Sigmoid colon (tissue), 7 donors: ENCODE results near the gene ZBTB7A. TPM values are rescaled to one million over a fixed set of nuclear protein-coding genes. Genes with fewer than 3 reads are reported as not detected.

ENCODE experiments used
- DNase-seq: peaks from one replicate; pipeline ENCODE4 v3.0.0-alpha.2; 2019
- H3K27ac ChIP-seq, 4 donors: fragments of 200-600 bp; sonication (generic); one replicate each; pipeline ENCODE4 v1.5.1; 2016 to 2019; ENCODE audit warnings: mild to moderate bottlenecking in 1 of 4
- H3K27me3 ChIP-seq, 3 donors: fragments of 200-600 bp; sonication (generic); one replicate each; pipeline ENCODE4 v1.5.1; 2019; ENCODE audit warnings: mild to moderate bottlenecking in 1 of 3
- H3K36me3 ChIP-seq, 4 donors: fragments of 200-600 bp; sonication (generic); one replicate each; pipeline ENCODE4 v1.5.1; 2016 to 2019
- H3K4me1 ChIP-seq, 4 donors: fragments of 200-600 bp; sonication (generic); one replicate each; pipeline ENCODE4 v1.5.1; 2017 to 2019
- H3K4me3 ChIP-seq, 4 donors: fragments of 200-600 bp; sonication (generic); one replicate each; pipeline ENCODE4 v1.5.1; 2017 to 2019; ENCODE audit warnings: mild to moderate bottlenecking in 2 of 4, moderate library complexity in 1 of 4
- H3K9me3 ChIP-seq, 4 donors: fragments of 200-600 bp in 3 of 4; sonication (generic) in 3 of 4; one replicate each; pipeline versions ENCODE4 v1.5.1 to v1.6.1; 2013 to 2019
- EP300 ChIP-seq, 4 donors: sonication (generic); formaldehyde crosslinking; IDR thresholded peaks; one replicate each; pipeline ENCODE4 v1.6.1; 2017; ENCODE audit warnings: antibody characterized with exemption in 4 of 4
- POLR2A ChIP-seq, 2 donors: fragments of 450-650 bp; IDR thresholded peaks; one replicate each; pipeline ENCODE4 v1.6.1; 2016; ENCODE audit warnings: antibody characterized with exemption in 2 of 2, mild to moderate bottlenecking in 2 of 2, moderate library complexity in 2 of 2
- POLR2AphosphoS5 ChIP-seq, 4 donors: sonication (generic); formaldehyde crosslinking; IDR thresholded peaks; one replicate each; pipeline ENCODE4 v1.6.1; 2017; ENCODE audit warnings: antibody characterized with exemption in 4 of 4
- whole genome bisulfite sequencing, 2 donors: extraction: QIAGEN DNeasy Blood & Tissue Kit; methylation state at CpG; one replicate each; pipeline ENCODE4 v1.1.7; 2013; 5-methylcytosine and 5-hydroxymethylcytosine counted together
- intact Hi-C: fragments of 100-400 bp; cut with DNase I; formaldehyde crosslinking; loops from one replicate; pipeline ENCODE4 v1.15.1; 2023
- polyA plus RNA-seq, 3 donors: library from polyadenylated mRNA; stranded (reverse); fragments of 200-250 nt; gene quantifications; one replicate each; pipeline ENCODE4 v1.2.3, GENCODE V29; 2013
- total RNA-seq, 4 donors: library from RNA; depleted of rRNA; stranded (reverse); fragments of >200 nt; gene quantifications; one replicate each; pipeline ENCODE4 v1.1.0, GENCODE V29; 2016
- TF ChIP-seq, protein P1 (sequence below), 4 experiments: fragments of 450-650 bp in 3 of 4; fragments of 200-600 bp in 1 of 4; IDR thresholded peaks; one replicate each; pipeline ENCODE4 v1.5.1; 2016 to 2019; ENCODE audit warnings: antibody characterized with exemption in 4 of 4, mild to moderate bottlenecking in 3 of 4, moderate library complexity in 2 of 4
- donor health status: healthy with polysubstance abuse.
- donor health status: Bipolar disorder and iron deficiency.
- donor health status: healthy.

ZBTB7A gene
- total and polyA plus RNA-seq, 7 donors, result 22.8 to 53.2 (median 38.2) TPM

DNA sequence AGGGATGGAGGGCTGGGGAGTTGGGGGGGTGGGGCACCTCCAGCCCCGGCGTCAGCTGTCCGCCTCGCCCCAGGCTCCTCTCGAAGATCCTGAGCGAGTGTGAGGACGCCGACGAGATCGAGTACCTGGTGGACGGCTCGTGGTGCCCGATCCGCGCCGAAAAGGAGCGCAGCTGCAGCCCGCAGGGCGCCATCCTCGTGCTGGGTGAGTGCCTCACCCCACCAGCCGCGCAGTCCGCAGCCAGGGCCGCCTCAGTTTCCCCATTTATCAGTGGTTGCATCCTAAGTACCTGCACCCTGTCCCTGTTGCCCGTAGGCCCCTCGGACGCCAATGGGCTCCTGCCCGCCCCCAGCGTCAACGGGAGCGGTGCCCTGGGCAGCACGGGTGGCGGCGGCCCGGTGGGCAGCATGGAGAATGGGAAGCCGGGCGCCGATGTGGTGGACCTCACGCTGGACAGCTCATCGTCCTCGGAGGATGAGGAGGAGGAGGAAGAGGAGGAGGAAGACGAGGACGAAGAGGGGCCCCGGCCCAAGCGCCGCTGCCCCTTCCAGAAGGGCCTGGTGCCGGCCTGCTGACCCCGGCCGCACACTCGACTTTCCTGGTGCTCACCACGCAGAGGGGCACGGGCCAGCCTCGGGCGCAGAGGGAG lies 29.3 kb downstream of the ZBTB7A start:
- no peaks in the 10 kb centered on the region for H3K27me3 ChIP-seq
- H3K36me3 ChIP-seq, result peaks cover 20 to 71% (median 39%) of the 10 kb centered on the region in 4 donors
- DNase-seq, result no peak
- no peak overlapping the region for H3K27ac ChIP-seq
- WGBS, 2 donors, result 94 to 95% methylated on average over 54 of the region's 54 CpGs
- no peak overlapping the region for H3K4me3 ChIP-seq
- intact Hi-C loops, result no loop called here
- TF ChIP-seq, protein P1, sequence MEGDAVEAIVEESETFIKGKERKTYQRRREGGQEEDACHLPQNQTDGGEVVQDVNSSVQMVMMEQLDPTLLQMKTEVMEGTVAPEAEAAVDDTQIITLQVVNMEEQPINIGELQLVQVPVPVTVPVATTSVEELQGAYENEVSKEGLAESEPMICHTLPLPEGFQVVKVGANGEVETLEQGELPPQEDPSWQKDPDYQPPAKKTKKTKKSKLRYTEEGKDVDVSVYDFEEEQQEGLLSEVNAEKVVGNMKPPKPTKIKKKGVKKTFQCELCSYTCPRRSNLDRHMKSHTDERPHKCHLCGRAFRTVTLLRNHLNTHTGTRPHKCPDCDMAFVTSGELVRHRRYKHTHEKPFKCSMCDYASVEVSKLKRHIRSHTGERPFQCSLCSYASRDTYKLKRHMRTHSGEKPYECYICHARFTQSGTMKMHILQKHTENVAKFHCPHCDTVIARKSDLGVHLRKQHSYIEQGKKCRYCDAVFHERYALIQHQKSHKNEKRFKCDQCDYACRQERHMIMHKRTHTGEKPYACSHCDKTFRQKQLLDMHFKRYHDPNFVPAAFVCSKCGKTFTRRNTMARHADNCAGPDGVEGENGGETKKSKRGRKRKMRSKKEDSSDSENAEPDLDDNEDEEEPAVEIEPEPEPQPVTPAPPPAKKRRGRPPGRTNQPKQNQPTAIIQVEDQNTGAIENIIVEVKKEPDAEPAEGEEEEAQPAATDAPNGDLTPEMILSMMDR (IDR thresholded peaks at IDR 0.05), result no peak
- no peak for TF ChIP-seq EP300 (IDR thresholded peaks at IDR 0.05)
- no peak for TF ChIP-seq POLR2A (IDR thresholded peaks at IDR 0.05)
- no peak for TF ChIP-seq POLR2AphosphoS5 (IDR thresholded peaks at IDR 0.05)
- peaks cover 0 to 3% (median 1%) of the 10 kb centered on the region in 4 donors for H3K4me1 ChIP-seq
- H3K9me3 ChIP-seq, result no peaks in the 10 kb centered on the region

DNA sequence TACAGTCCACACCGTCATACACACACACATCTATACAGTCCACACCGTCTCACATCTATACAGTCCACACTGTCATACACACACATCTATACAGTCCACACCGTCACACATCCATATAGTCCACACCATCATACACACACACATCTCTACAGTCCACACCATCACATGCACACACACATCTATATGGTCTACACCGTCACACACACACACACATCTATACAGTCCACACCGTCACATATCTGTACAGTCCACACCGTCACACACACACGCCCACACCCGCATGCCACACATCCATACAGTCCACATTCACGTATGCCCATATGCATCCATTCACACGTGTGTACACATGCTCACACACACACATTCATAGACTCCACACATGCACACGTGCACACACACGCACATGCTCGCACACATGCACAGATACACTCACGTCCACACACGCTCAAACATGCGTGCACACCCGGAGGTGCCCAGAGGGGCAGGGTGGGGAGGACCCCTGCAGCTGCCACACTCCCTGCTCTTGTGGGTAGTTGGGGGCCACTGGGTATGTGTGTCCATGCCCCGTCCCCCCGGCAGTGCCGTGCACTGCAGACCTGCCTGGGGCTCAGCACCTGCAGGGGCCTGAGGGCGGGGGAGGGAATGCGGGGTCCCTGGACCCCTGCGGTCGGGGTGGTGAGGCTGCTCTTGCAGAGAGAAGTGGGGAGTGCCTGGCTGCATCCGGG lies 30.0 kb downstream of the ZBTB7A start:
- H3K27me3 ChIP-seq, result no peaks in the 10 kb centered on the region
- H3K27ac ChIP-seq, result no peak overlapping the region
- H3K36me3 ChIP-seq, result peaks cover 20 to 71% (median 35%) of the 10 kb centered on the region in 4 donors
- 93 to 95% methylated on average over 25 of the region's 25 CpGs for WGBS, 2 donors
- no peak for DNase-seq
- no peak overlapping the region for H3K4me3 ChIP-seq
- no peaks in the 10 kb centered on the region for H3K9me3 ChIP-seq
- peaks cover 0 to 7% (median 2%) of the 10 kb centered on the region in 4 donors for H3K4me1 ChIP-seq
- TF ChIP-seq, protein P1 (IDR thresholded peaks at IDR 0.05), result no peak
- TF ChIP-seq POLR2A (IDR thresholded peaks at IDR 0.05) (no peak), POLR2AphosphoS5 (IDR thresholded peaks at IDR 0.05) (peak in 2 of 4 donors; percentile 19 to 32)
- intact Hi-C loops, result no loop called here

DNA sequence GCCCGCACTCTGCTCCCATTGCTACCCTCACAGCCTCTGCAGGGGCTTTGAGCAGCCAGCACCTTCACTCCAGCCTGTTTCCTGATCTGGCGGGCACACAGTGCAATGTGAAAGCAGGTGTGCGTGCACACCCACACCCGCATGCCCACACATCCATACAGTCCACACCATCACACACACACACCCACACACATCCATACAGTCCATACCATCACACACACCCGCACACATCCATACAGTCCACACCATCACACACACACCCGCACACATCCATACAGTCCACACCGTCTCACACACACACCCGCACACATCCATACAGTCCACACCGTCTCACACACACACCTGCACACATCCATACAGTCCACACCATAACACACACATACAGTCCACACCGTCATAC lies 31.1 kb downstream of the ZBTB7A start:
- no peak for TF ChIP-seq POLR2AphosphoS5 (IDR thresholded peaks at IDR 0.05)
- TF ChIP-seq, protein P1 (IDR thresholded peaks at IDR 0.05), result no peak
- no peak for TF ChIP-seq EP300 (IDR thresholded peaks at IDR 0.05)
- no peak for TF ChIP-seq POLR2A (IDR thresholded peaks at IDR 0.05)
- Histone ChIP-seq H3K9me3 (no peaks in the 10 kb centered on the region), H3K4me3 (no peak overlapping the region), H3K27ac (no peak overlapping the region), H3K4me1 (peaks cover 0 to 7% (median 2%) of the 10 kb centered on the region in 4 donors), H3K27me3 (no peaks in the 10 kb centered on the region), H3K36me3 (peaks cover 20 to 82% (median 35%) of the 10 kb centered on the region in 4 donors)
- 85 to 86% methylated on average over 10 of the region's 10 CpGs for WGBS, 2 donors
- intact Hi-C loops, result no loop called here
- no peak for DNase-seq

DNA sequence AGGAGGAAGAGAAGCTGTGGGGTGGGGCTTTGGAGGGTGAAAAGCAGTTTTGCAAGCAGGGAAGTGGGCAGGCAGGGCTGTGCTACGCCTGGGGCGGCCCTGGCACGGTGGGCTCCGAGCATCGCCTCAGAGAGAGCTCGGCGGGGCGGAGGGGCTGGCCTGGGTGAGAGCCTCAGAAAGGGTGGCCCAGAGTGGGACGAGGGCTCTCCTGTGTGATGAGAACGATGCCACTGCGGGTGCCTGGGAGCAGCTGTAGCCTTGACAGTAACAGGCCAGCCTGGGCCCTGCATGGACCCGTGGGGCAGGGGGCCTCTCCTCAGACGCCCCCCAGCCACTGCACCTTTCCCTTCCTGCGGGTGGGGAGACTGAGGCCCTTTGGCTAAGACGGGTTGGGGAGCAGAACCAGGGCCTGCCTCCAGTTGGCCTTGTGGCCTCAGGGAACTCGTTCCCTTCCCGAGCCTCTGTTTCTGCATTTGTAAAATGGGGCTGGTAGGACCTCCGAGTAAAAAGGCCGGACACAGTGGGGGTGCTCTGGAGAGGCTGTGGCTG lies 31.6 kb downstream of the ZBTB7A start:
- WGBS, 2 donors, result 90 to 93% methylated on average over 19 of the region's 19 CpGs
- intact Hi-C loops, result no loop called here
- peaks cover 20 to 87% (median 37%) of the 10 kb centered on the region in 4 donors for H3K36me3 ChIP-seq
- DNase-seq, result no peak
- TF ChIP-seq, protein P1 (IDR thresholded peaks at IDR 0.05), result no peak
- TF ChIP-seq POLR2A (IDR thresholded peaks at IDR 0.05), result no peak
- no peak for TF ChIP-seq EP300 (IDR thresholded peaks at IDR 0.05)
- no peak for TF ChIP-seq POLR2AphosphoS5 (IDR thresholded peaks at IDR 0.05)
- peaks cover 0 to 7% (median 2%) of the 10 kb centered on the region in 4 donors for H3K4me1 ChIP-seq
- no peak overlapping the region for H3K27ac ChIP-seq
- H3K4me3 ChIP-seq, result no peak overlapping the region
- no peaks in the 10 kb centered on the region for H3K27me3 ChIP-seq
- H3K9me3 ChIP-seq, result no peaks in the 10 kb centered on the region
